NCI-H524 (cell line): Measurements from ENCODE around the gene RSPRY1.
A peak's percentile ranks its signal among the peaks of the same experiment; 100 is the strongest.

Source experiments
- DNase-seq, 2 experiments: peaks; one replicate each; lab custom pipeline; 2025; lab: John Stamatoyannopoulos, UW

Gene RSPRY1

GRCh38 chr16:57185945-57186871, at the start of gene RSPRY1, which contains the start of gene PSME3IP1:
Gene RSPRY1, plus strand, starts transcription at chr16:57186329. Its CDS starts 18,330 bp downstream, at chr16:57204659.
Gene PSME3IP1, minus strand, starts transcription at chr16:57186039. Its CDS starts 12,185 bp downstream, at chr16:57173854.
- DNase-seq: peak; percentile 99 to 100

- no peak for DNase-seq
These were observed 49.1 kb upstream of the RSPRY1 start for GRCh38 chr16:57137043-57137442.

GRCh38 chr16:57137566-57138273, 48.4 kb upstream of the RSPRY1 start:
- no peak for DNase-seq

- no peak for DNase-seq
These were observed 47.7 kb upstream of the RSPRY1 start for GRCh38 chr16:57138281-57138935.

GRCh38 chr16:57140931-57141668, 45.0 kb upstream of the RSPRY1 start:
- no peak for DNase-seq

- DNase-seq: no peak
These were observed 44.1 kb upstream of the RSPRY1 start for GRCh38 chr16:57141822-57142631.

GRCh38 chr16:57143149-57143921, 42.8 kb upstream of the RSPRY1 start:
- no peak for DNase-seq

- DNase-seq: no peak
These were observed 42.1 kb upstream of the RSPRY1 start for GRCh38 chr16:57144027-57144426.

GRCh38 chr16:57145046-57146021, 40.8 kb upstream of the RSPRY1 start:
- no peak for DNase-seq

GRCh38 chr16:57146040-57146647, 40.0 kb upstream of the RSPRY1 start:
- no peak for DNase-seq

GRCh38 chr16:57146735-57147134, 39.4 kb upstream of the RSPRY1 start:
- peak in 1 of 2 experiments; percentile 11 for DNase-seq

- DNase-seq: no peak
These were observed 38.5 kb upstream of the RSPRY1 start for GRCh38 chr16:57147381-57148221.

- no peak for DNase-seq
These were observed 37.6 kb upstream of the RSPRY1 start for GRCh38 chr16:57148481-57148880.

GRCh38 chr16:57149391-57149790, 36.7 kb upstream of the RSPRY1 start:
- no peak for DNase-seq

- no peak for DNase-seq
These were observed 35.3 kb upstream of the RSPRY1 start for GRCh38 chr16:57150682-57151330.

GRCh38 chr16:57151369-57151768, 34.8 kb upstream of the RSPRY1 start:
- no peak for DNase-seq
